Stimulated activated CD4-positive, alpha-beta T cell treated with anti-CD3 and anti-CD28 coated beads, Interleukin-2, amount 100 ng/mL, for 48 hours (primary cell): ENCODE data around the gene COG1.

Experiments used
- DNase-seq, 2 donors: peaks; one replicate each; pipeline ENCODE4 v3.0.0-alpha.2; 2020

COG1 gene

DNA sequence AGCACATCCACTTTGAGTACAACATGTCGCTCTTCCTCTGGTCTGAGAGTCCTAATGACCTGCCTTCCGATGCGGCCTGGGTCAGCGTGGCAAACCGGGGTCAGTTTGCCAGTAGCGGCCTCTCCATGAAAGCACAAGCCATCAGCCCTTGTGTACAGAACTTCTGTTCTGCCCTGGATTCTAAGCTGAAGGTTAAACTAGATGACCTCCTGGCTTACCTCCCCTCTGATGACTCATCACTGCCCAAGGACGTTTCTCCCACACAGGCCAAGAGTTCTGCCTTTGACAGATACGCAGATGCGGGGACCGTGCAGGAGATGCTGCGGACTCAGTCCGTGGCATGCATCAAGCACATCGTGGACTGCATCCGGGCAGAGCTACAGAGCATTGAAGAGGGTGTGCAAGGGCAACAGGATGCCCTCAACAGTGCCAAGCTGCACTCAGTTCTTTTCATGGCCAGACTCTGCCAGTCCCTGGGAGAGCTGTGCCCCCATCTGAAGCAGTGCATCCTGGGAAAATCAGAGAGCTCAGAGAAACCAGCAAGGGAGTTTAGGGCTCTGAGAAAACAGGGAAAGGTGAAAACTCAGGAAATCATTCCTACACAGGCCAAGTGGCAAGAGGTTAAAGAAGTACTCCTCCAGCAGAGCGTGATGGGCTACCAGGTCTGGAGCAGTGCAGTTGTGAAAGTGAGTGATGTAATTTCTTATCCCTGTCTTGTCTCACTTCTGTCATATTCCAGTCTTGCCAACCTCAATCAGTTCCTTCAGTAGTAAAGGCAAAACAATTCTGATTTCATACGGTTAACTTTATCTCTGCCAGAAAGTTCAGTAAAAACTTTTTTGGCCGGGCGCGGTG lies 8.6 kb downstream of the COG1 start:
- no peak for DNase-seq

- DNase-seq: no peak
Measured at GRCh38 chr17:73203135-73203787, 10.4 kb downstream of the COG1 start.

GRCh38 chr17:73203788-73204479 lies 11.1 kb downstream of the COG1 start:
- DNase-seq: no peak

- no peak for DNase-seq
Measured at GRCh38 chr17:73205459-73205961, 12.7 kb downstream of the COG1 start.

DNA sequence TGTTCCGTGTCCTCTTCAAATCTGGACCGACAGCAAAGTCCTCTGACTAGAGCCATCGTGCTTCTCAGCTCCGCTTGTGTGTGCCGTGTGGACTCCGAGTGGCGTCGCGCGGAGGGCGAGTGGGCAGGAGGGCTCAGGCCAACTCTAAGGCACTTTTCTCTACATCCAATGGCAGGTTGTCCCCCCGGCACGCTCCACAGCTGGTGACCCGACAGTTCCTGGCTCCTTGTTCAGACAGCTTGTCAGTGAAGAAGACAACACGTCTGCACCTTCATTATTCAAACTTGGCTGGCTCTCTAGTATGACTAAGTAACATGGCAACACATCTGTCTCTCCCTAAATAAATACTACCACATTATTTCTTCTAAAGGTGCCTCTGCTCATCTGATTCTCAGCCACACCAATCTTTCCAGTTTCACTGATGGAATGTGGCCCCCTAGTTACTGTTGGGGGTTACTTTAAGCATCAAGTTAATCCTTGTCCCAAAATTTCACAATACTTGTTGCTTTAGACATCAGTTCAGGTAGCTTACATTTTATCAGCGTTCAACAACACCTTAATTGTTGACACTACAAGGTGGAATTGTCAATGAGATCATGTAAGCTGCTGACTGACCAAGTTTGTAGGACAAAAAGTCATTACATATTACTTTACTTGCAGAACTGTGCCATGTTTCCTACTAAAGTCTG lies 15.4 kb downstream of the COG1 start:
- DNase-seq: no peak

DNA sequence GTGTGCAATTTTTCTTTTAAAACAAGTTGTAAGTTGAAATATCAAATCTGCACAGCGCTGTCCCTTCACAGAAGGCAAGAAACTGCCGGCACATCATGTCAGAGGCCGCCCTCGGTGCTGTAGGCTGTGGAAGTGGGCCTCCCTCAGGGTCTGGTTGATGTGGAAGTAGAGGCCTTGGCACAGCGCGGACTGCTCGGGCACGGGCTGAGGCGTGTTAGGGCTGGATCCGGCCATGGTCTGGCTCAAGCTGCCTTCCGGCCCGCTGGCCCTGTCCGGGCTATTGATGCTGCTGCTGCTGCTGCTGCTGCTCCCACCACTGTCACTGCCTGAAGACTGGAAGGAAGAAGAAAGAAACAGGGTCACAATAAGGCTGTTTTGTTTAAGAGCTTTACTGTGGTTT lies 16.6 kb downstream of the COG1 start:
- DNase-seq: no peak

- DNase-seq: no peak
Measured at GRCh38 chr17:73210002-73210678, 17.3 kb downstream of the COG1 start.

- DNase-seq: peak in 1 of 2 donors; percentile 34
Measured at GRCh38 chr17:73211745-73212144, 18.9 kb downstream of the COG1 start.

GRCh38 chr17:73214008-73214407 lies 21.2 kb downstream of the COG1 start:
- DNase-seq: no peak

DNA sequence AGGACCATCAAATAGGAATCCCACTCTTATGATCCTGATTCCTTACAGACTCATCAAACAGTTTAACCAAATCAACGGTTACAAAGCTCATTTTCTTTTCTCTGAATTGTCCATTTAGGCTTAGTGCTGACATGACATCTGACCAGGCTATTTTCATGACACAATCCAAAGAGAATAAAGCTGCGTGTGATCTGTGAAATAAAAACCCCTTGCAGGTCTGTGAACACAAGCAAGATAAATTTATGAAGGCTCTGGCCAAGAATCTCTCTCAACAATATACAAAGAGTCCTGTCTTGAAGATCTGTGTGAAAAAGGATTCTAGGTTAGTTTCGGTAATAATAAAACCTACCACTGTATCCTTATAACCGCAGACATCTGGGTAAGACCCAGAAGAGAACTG lies 22.0 kb downstream of the COG1 start:
- no peak for DNase-seq

- no peak for DNase-seq
Measured at GRCh38 chr17:73215447-73215846, 22.6 kb downstream of the COG1 start.

- no peak for DNase-seq
Measured at GRCh38 chr17:73223626-73224230, 30.9 kb downstream of the COG1 start.

DNA sequence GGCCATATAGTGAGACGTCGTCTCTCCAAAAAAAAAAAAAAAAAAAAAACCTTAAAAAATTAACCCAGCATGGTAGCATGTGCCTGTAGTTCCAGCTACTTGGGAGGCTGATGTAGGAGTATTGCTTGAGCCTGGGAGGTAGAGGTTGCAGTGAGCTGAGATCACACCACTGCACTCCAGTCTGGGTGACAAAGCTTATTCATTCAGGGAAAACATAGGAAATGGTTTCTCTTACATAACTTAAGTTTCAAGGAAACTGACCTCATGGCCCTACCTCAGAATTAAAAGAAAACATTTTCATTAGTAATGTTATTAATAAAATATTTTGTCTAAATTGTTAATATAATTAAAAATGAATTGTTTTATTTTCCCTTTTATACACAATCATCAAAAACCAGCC lies 31.4 kb downstream of the COG1 start:
- no peak for DNase-seq

DNA sequence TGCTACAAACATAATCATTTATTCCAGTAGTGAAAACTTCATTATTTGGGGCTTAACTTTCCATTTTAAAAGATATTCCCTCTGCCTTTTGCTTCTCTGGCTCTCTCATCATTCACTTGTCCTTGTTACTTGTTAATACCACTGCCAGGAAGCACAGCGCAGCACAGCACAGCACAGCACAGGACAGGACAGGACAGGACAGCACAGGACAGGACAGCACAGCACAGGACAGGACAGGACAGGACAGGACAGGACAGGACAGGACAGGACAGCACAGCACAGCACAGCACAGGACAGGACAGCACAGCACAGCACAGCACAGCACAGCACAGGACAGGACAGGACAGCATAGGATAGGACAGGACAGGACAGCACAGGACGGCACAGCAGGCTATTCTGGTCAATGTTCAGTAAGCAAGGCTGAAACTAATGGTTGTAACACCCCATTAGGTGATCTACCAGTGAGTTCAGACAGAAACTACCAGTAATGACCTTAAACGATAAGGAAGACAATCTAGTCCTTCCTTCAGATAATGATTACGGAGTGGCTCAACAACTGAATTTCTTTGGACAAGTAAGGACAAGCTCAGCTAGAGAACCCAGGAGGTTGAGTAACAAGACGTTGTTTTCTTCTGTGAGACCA lies 31.9 kb downstream of the COG1 start:
- DNase-seq: no peak

GRCh38 chr17:73226556-73227172 lies 33.8 kb downstream of the COG1 start:
- no peak for DNase-seq

DNA sequence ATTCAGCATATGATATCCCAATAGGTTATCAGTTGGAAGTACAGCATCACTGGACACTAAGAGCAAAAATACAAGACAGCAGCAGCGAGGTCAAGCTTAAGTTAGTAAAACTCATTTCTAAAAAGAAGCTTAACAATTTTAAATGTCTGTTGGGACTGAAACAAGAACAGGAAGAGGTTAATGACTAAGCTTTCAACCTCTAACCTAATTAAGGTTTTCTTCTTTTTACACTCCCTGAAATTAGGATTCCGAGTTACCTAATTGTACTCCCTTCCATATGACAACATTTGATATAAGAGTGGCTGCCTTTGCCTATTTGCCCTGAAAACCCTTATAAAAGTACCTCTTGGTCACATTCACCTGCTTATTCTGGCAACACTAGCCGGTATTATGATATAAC lies 34.5 kb downstream of the COG1 start:
- DNase-seq: no peak

- DNase-seq: no peak
Measured at GRCh38 chr17:73227944-73228343, 35.1 kb downstream of the COG1 start.

GRCh38 chr17:73228748-73229236 lies 35.9 kb downstream of the COG1 start:
- no peak for DNase-seq

DNA sequence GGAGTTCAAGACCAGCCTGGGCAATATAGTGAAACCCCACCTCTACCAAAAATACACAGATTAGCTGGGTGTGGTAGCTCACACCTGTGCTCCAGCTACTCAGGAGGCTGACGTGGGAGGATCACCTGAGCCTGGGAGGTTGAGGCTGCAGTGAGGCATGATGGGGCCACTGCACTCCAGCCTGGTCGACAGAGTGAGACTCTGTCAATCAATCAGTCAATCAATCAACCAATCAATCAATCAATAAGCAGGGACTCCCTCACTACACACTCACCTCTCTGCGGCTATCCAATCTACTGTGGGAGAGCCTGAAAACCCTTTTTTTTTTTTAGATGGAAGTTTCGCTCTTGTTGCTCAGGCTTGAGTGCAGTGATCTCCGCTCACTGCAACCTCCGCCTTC lies 37.2 kb downstream of the COG1 start:
- no peak for DNase-seq

DNA sequence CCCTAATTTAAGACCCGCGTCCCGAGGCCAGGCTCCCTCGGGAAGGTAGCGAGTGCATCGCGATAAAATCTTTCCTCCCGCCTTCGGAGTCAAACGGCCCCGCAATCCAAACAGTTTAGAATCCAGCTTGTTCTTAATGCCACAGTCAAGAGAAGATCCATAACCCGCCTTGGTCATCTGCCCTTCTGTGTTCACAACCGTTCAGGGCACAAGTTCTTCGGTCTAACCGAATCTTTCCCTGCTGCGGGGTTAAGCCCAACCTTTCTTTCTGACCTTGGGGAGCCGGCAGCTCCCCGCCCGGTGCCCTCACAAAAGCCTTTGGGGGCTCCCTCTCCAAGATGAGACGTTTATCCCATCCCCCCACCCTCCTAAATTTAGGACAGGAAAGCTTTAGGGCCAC lies 38.5 kb downstream of the COG1 start:
- DNase-seq: no peak
